Dermis microvascular lymphatic vessel endothelial cell (primary cell): Measurements from ENCODE around the gene MED6. TPM values are rescaled to one million over a fixed set of nuclear protein-coding genes. Genes with fewer than 3 reads are reported as not detected.

Experiments used
- DNase-seq, 2 donors: peaks; one replicate each; pipeline versions ENCODE4 v3.0.0 to v3.0.0-alpha.2; 2010; ENCODE audit warnings: low read depth in 2 of 2
- total RNA-seq: library from RNA; depleted of rRNA; stranded (reverse); fragments of >200 nt; gene quantifications from 2 replicates; pipeline ENCODE4 v1.2.1, GENCODE V29; 2014

The MED6 gene
- total RNA-seq: 17.7 and 23.6 TPM in 2 replicates

DNA sequence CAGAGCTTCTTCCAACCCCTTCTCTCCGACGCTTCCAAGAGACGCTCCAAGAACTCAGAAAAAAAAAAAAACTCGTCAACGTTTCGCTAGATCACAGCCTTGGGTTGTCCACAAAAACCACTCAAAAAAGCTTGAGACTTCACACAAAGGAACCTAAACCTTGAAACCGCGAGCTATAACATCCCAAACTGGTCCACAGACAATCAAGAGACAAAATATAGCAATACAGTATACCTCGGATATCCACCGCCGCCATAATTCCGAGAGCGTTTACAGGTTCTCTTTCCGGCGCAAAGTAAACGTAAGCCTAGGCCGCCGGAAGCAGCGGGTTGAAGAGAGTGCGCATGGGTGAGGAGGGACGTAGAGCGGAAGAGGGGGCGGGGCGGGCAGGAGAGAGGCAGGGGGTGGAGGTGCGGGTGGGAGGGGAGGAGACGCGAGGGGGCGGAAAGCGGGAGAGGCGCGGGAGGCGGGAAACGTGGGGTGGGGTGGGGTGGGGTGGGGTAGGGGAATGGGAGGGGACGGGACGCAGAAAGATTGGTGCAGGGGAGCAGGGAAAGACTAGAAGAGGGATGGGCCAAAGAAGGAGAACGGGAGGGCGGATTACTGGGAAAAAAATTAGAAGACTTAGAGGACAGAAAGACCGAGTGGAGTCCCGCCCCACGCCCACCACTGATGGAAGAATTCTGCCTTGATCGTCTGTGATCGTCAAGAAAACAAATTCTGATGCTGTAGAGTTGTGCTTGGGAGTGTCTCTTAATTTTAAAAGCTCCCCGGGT lies at the start of gene MED6:
Gene MED6 (minus strand): TSS at position 274 of the 776 bp plus-strand sequence. CDS start 18 bp downstream, at position 256.
- peak; percentile 79 to 91 for DNase-seq

- DNase-seq: no peak
Measured at GRCh38 chr14:70649803-70650202, 49.3 kb upstream of the MED6 start.

DNA sequence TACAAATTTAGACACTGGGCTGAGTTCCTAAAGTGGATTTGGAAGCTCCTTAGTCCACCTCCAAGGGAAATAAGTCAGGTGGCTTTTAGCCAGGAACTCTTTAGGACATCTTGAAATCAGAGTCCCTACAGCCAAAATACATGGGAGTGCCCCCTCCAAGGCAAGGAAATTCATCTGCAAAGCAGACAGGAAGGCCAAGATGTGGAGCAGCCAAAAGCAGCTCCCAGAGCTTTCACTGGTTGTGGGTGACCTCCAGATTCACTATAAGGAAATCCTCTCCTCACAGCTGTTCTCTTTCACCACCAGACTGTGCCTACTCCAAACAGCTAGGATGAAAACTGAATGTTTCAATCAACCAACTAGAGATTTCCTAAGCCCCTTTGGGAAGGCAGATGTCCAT lies 47.9 kb upstream of the MED6 start:
- no peak for DNase-seq

GRCh38 chr14:70646705-70647104 lies 46.2 kb upstream of the MED6 start:
- DNase-seq: no peak

DNA sequence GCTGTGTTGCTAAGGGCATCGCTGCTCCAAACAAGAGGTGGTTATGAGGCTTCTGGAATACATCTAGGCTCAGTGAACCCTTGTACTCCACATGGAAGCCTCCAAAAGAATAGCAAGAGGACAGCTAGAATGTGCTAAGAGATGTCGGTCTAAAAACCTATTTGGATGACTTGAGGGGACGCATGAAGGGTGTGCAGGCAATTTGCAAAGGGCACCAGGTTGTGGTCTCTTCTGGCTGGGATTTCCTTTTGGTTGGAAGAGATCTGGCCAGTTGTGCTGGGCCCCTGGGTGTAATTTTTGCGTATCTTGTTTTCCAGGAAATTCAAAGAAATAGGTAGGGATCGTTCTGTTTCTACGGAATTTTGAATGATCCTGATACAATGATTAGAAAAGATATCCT lies 45.4 kb upstream of the MED6 start:
- no peak for DNase-seq

- no peak for DNase-seq
Measured at GRCh38 chr14:70643967-70644366, 43.5 kb upstream of the MED6 start.

DNA sequence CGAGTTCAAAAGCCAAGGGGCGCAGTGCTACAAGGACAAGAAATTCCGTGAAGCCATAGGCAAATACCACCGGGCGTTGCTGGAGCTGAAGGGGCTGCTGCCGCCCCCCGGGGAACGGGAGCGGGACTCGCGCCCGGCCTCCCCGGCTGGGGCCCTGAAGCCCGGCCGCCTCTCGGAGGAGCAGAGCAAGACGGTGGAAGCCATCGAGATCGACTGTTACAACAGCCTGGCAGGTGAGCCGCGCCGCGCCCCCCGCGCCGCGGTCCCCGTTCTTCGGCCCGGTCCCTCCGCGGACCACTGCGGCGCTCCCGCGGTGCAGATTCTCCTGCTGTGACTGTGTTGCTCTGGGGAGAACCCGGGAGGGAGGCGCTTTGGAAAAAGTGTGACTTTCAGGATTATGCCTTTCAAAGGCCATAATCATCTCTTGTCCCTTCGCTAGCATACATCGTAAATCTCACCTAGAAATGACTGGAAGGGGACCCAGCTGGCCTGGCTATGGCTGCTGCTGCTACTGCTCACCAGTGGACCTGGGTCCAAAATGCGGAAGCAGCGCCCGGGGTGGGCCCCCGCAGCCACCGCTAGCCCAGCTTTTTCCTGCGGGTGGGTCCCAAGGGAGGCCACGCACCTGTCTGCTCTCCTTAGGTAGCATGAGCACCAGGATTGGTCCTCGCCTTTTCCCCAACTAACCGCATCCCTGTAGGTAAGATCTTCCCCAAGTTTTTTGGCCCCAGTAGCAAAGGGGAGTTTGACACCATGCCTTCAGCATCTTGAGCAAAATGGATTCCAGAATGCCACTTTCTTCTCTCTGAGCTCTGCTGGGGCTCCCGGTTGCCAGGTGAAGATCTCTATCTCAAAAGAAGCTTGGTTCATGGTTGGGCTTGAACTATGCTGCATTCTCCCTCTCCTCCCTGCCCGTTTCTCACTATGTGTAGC lies 42.1 kb upstream of the MED6 start:
- no peak for DNase-seq

DNA sequence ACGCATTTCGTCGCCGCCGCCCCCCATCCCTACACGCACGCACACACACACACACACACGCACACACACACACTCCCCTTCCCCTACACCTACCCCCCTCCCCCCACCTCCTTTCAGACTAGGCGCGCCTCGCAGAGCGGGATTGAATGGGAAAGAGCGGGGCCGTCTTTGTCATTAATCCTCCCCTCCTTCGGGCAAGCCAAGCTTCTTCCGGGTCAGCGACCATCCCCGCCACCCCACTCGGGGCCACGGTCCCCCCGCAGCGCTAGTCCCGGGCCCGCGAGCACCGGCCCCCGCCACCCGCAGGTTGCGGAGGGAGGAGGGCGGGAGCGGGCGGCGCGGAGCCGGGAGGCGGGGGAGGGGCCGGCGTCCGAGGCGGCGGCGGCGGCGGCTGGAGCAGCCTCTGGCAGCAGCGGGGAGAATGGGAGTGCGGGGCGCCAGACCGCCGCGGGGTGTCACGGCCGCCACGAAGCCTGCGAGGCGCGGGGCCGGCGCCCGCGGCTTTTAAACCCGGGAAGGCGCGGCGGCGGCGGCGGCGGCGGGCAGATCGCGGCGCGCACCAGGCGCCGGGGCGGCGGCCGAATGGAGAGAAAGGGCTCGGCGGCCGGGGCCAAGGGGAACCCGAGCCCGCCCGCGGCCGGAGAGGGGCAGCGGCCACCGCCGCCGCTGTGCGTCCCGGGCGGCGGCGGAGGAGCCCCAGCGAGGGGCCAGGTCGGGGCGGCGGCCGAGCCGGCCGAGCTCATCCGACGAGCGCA lies 41.3 kb upstream of the MED6 start, which contains the start of gene TTC9:
Gene TTC9 (plus strand): TSS at position 369 of the 755 bp plus-strand sequence. CDS start 214 bp downstream, at position 583.
- DNase-seq: peak in 1 of 2 donors; percentile 10

GRCh38 chr14:70640938-70641547 lies 40.6 kb upstream of the MED6 start:
- peak in 1 of 2 donors; percentile 20 for DNase-seq

GRCh38 chr14:70638416-70638815 lies 38.0 kb upstream of the MED6 start:
- no peak for DNase-seq

- DNase-seq: no peak
Measured at GRCh38 chr14:70635971-70636595, 35.6 kb upstream of the MED6 start.

GRCh38 chr14:70631948-70632347 lies 31.5 kb upstream of the MED6 start:
- no peak for DNase-seq

- no peak for DNase-seq
Measured at GRCh38 chr14:70624972-70625371, 24.5 kb upstream of the MED6 start.

- peak; percentile 14 to 56 for DNase-seq
Measured at GRCh38 chr14:70622111-70622712, 21.8 kb upstream of the MED6 start.

GRCh38 chr14:70619708-70620107 lies 19.3 kb upstream of the MED6 start:
- no peak for DNase-seq

DNA sequence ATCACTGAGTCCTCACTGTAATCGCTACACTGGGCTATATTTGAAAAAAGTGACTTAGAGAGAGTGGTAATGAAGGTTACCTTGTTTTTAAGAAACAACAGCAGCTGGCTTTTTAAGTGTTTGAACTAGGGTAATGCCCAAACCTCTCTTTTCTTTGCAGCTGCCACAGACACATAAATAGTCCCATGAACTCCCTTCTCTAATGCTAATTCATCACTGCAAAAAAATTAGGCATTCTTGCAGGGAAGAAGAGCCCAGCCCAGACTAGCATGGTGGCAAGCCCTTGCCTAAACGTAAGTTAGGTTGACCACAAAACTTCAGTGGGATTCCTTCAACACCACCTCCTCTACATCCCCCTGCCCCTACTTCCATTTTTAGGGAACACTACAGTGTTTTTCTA lies 17.9 kb upstream of the MED6 start:
- DNase-seq: no peak

DNA sequence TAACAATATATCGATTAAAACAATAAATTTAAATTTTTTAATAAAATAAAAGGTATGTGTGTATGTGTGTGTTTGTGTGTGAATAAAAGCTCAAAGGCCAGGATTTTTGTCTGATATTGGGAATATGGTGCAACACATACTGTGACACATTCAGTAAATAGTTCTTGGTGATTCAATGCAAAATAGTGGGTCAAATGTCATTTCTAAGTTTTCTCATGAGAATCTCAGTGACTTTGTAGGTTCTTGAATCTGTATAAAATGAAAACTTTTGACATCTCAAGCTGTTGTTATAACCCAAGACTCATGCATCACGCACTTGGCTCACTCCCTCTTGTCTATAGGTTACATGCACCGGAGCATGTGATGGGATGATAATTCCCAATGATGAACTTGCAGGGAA lies 16.2 kb upstream of the MED6 start:
- DNase-seq: no peak

- DNase-seq: no peak
Measured at GRCh38 chr14:70611216-70611615, 10.8 kb upstream of the MED6 start.

DNA sequence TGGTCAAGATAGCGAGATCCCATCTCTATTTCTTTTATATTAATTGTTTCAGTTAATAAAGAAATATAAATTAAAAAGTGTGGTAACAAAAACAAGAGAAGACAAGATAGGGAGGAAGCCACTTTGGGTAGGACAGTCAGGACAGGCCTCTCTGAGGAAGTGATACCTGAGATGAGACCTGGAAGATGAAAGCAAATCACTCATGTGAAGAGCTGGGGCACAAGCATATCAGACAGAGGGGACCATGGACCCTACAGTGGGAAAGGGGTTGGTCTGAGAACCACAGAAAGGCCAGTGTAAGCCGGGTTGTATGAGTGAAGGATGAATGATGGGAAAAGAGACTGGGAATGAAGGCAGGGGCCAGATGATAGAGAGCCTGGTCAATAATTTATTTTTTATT lies 1.8 kb upstream of the MED6 start:
- DNase-seq: no peak

- DNase-seq: no peak
Measured at GRCh38 chr14:70601162-70601561, 707 bp upstream of the MED6 start.
